GF-D8 (cell line): Measurements from ENCODE around the gene STK10.

Experiments used
- DNase-seq: peaks from one replicate; lab custom pipeline; 2025; lab: John Stamatoyannopoulos, UW

STK10 gene

DNA sequence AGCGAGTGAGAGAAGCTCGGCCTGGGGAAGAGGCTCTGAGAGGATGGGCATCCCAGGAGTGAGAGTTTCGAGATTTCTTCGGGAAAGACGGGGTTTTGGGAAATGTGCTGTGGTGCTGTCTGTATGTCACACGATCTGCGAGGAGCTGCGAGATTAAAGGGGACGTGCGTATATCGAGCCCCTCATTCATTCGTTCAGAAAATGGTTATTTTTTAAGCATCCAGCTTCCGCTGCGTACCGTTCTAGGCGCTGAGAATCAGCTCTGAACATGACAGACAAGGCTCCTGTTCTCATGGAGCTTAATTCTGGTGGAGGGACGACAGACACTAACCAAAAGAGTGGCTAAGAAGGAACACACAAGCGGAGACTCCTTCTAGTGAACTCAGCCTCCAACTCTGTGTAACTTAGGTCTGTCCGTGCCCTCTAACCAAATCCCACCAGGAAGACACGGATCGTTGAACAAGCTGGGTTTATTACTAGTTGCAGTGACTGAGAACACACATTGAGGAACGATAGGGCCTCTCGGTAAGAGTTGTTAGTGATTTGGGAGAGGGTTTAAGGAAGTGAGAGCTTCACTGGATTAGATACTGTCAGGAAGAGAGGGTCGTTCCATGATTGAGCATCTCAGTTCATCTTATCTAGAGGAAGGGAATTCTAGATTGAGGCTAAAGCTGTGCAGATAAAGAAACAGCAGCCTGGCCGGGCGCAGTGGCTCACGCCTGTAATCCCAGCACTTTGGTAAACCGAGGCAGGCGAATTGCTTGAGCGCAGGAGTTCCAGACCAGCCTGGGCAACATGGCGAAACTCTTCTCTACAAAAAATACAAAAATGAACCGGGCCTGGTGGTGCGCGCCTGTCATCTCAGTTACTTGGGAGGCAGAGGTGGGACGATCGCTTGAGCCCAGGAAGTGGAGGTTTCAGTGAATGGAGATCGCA lies 180.6 kb downstream of the STK10 start:
- DNase-seq: no peak

GRCh38 chr5:172006321-172007174 lies 181.5 kb downstream of the STK10 start, which contains the start of gene FBXW11:
TSS of gene FBXW11 (minus strand) at chr5:172006638. CDS start at chr5:172006502, 136 bp downstream.
- DNase-seq: peak; percentile 87

DNA sequence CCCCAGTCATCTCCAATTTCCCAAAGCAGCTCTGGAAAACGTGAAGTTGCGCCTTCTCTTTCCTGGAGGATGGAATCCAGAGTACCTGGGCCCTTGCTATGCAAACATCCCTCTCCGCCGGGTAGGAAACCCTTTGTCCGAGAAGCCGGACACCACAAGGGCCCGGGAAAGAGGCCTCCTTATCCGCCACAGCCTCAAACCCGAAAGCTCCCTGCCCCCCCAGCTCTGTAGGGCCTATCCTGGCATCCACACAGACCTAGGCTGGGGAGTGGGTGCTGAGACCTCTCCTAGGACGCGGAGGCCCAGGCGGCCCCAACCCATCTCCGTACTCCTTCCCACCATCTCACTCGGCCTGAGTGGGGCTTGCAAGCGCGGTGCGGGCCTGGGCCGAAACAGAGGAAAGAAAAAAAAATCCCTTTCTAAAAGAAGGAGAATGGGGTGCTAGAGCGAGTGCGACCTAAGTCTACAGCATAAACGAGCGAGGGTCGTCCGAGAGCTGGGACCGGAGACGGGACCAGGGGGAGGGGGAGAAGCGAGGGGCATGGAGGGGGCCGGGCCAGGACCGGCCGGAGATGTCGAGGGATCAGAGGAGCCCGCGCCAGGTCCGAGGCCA lies 182.2 kb downstream of the STK10 start:
- DNase-seq: no peak

DNA sequence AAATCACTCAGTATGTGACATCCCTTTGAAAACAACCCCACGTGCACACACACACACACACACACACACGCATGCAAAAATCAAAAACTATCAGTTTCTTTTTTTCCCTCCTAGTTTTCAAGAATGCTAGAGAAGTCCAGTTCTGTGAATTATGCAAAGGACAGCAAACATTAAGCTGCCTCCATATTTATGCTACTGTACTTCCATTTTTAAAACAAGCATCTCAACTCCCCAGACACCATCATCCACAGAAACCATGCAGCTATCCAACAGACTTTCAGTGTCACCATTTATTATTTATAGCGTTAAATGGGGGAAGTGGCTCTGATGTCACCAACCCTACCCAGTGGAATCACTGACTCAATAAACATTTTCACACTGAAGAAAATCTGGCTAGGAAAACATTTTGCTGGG lies 183.2 kb downstream of the STK10 start:
- no peak for DNase-seq

DNA sequence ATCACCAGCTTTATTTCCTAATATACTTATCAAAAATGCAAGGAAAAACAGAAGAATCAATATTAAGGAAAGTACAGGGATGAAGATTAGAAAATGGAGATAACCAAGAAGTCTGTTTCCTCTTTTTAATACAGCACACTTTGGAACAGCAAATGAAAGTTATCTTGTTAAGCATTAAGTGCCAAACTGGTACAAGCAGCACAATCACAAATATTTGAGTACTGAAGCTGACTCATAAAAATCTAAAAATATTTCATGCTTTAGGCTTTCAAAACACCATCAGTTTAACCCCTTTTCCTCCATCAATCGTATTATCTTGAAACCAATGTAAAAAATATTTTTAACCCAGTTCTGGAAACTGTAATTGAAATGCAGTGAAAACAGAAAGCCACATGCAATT lies 184.3 kb downstream of the STK10 start:
- no peak for DNase-seq

GRCh38 chr5:172002840-172003512 lies 185.0 kb downstream of the STK10 start:
- DNase-seq: no peak

DNA sequence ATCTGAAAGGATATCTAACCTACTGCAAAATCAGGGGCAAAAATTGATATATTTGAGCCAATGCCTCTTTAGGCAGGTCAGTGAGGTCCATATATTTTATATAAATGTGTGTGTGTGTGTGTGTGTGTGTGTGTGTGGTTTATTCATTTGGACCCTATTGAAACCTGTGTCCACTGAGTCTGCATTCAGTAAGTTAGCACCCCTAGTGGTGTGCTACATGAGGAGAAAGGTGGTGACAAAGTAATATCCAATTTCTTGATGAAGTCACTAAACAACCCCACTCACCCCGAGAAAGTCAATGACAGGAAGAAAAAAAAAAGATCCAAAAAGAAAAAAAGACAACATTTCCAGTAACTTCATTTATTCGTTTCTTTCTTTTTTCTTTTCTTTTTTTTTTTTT lies 185.7 kb downstream of the STK10 start:
- DNase-seq: no peak

DNA sequence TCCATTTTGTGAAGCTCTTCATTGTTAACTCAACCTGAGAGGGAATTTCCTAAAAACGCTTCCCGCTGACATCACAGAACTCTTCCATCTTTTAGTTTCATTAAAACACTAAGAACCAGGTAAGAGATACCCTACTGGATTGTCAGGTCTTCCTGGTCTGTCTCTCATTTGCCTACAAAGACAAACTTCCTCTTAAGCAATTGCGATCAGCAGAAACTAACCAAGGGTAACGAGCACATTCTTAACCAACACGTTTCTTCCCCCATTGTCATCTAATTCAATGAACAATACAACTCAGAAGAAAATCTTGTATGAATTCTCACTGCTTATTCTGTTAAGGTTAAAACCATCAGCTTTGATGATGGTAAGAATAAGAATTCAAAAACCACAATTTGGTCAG lies 188.1 kb downstream of the STK10 start:
- peak; percentile 48 for DNase-seq

DNA sequence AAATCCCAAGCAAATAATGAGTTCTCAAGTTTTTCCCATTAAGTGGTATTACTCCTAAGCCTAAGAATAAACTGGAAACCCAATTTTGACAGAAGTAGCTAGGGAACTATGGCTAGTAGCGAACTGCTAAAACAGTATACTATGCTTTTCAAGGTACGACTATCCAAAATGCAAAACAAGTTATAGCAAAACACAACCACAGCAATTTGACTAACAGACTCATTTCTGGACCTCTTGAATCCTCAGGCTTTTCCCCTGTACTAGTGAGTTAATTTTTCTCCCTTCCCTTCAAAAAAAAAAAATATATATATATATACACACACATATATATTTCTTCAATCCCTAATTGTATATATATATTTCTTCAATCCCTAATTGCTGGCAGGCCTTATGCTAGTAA lies 188.9 kb downstream of the STK10 start:
- DNase-seq: no peak

- no peak for DNase-seq
Observed at GRCh38 chr5:171997011-171997410, 191.0 kb downstream of the STK10 start.

DNA sequence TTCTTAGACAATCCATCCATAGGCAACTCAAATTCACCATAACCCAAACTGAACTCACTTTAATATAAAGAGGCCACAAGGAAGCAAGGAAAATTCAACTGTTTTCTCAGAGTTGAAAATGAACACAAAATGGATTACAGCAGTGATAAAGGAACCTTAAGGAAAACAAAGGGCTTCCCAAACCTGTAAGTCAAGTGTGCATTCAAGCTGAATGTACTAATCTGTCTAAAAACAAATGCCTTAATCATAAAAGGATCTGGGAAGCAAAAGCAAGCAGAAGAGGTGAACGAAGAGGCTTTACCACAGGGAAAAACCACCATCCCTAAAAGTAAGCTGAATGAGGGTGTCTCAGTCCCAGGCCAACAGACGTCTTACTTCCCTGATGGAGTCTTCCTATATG lies 195.2 kb downstream of the STK10 start:
- no peak for DNase-seq

GRCh38 chr5:171992305-171992704 lies 195.7 kb downstream of the STK10 start:
- no peak for DNase-seq
